H9 (cell line): Measurements from ENCODE around the gene ACBD7. TPM values are rescaled to one million over a fixed set of nuclear protein-coding genes. Genes with fewer than 3 reads are reported as not detected.

Experiments
- DNase-seq: peaks from one replicate; pipeline ENCODE4 v3.0.0-alpha.2; 2017
- H2AFZ ChIP-seq: one replicate; pipeline ENCODE4 v1.6.1; 2013; ENCODE audit warnings: mild to moderate bottlenecking, low read length, control low read depth, moderate library complexity
- H2AK5ac ChIP-seq: 2 replicates; pipeline ENCODE4 v1.6.1; 2013; ENCODE audit warnings: low read length, control low read depth, mixed read lengths; ENCODE audit not compliant: insufficient read length
- H2BK120ac ChIP-seq: one replicate; pipeline ENCODE4 v1.6.1; 2013; ENCODE audit warnings: low read depth, mild to moderate bottlenecking, low read length, control low read depth, inconsistent platforms; ENCODE audit not compliant: poor library complexity, severe bottlenecking
- H2BK12ac ChIP-seq: 2 replicates; pipeline ENCODE4 v1.6.1; 2013; ENCODE audit warnings: low read length, control low read depth, mixed read lengths, low read depth; ENCODE audit not compliant: insufficient read length
- H2BK15ac ChIP-seq: 2 replicates; pipeline ENCODE4 v1.6.1; 2013; ENCODE audit warnings: low read depth, low read length, control low read depth
- H2BK20ac ChIP-seq: one replicate; pipeline ENCODE4 v1.6.1; 2013; ENCODE audit warnings: low read depth, mild to moderate bottlenecking, low read length, control low read depth, inconsistent platforms; ENCODE audit not compliant: poor library complexity, severe bottlenecking
- H2BK5ac ChIP-seq: 2 replicates; pipeline ENCODE4 v1.6.1; 2013; ENCODE audit warnings: low read length, control low read depth, mixed read lengths; ENCODE audit not compliant: insufficient read length
- H3K14ac ChIP-seq: 2 replicates; pipeline ENCODE4 v1.6.1; 2013; ENCODE audit warnings: low read length, control low read depth; ENCODE audit not compliant: insufficient read depth
- H3K18ac ChIP-seq: 2 replicates; pipeline ENCODE4 v1.6.1; 2013; ENCODE audit warnings: low read depth, mild to moderate bottlenecking, mixed read lengths, low read length, control low read depth; ENCODE audit not compliant: insufficient read length
- H3K23ac ChIP-seq: 2 replicates; pipeline ENCODE4 v1.6.1; 2013; ENCODE audit warnings: low read length, control low read depth, mixed read lengths, low read depth; ENCODE audit not compliant: insufficient read length
- H3K23me2 ChIP-seq: 2 replicates; pipeline ENCODE4 v1.6.1; 2013; ENCODE audit warnings: low read depth, mild to moderate bottlenecking, mixed read lengths, low read length, control low read depth; ENCODE audit not compliant: insufficient read length, poor library complexity, severe bottlenecking
- H3K27ac ChIP-seq: 2 replicates; pipeline ENCODE4 v1.5.1; 2013; ENCODE audit warnings: low read length, control low read depth, mixed read lengths, low read depth; ENCODE audit not compliant: insufficient read length
- H3K27me3 ChIP-seq: 2 replicates; pipeline ENCODE4 v1.6.1; 2013; ENCODE audit warnings: low read length, control low read depth, inconsistent platforms; ENCODE audit not compliant: insufficient read depth
- H3K4ac ChIP-seq: 2 replicates; pipeline ENCODE4 v1.6.1; 2013; ENCODE audit warnings: low read depth, mild to moderate bottlenecking, control low read depth, inconsistent platforms, low read length, moderate library complexity
- H3K4me1 ChIP-seq: 2 replicates; pipeline ENCODE4 v1.6.1; 2013; ENCODE audit warnings: low read length, control low read depth, inconsistent platforms; ENCODE audit not compliant: insufficient read depth
- H3K4me2 ChIP-seq: 2 replicates; pipeline ENCODE4 v1.6.1; 2013; ENCODE audit warnings: low read length, control low read depth, mixed read lengths; ENCODE audit not compliant: insufficient read length, insufficient read depth
- H3K56ac ChIP-seq: 2 replicates; pipeline ENCODE4 v1.6.1; 2013; ENCODE audit warnings: low read depth, mild to moderate bottlenecking, mixed read lengths, low read length, control low read depth; ENCODE audit not compliant: insufficient read length
- H3K79me1 ChIP-seq: 2 replicates; pipeline ENCODE4 v1.6.1; 2013; ENCODE audit warnings: low read depth, mild to moderate bottlenecking, moderate library complexity, low read length, control low read depth, inconsistent platforms; ENCODE audit not compliant: insufficient read depth, poor library complexity, severe bottlenecking
- H3K79me2 ChIP-seq: 2 replicates; pipeline ENCODE4 v1.6.1; 2013; ENCODE audit warnings: low read length, control low read depth, inconsistent platforms; ENCODE audit not compliant: insufficient read depth
- H3K9ac ChIP-seq: 2 replicates; pipeline ENCODE4 v1.6.1; 2013; ENCODE audit warnings: low read length, control low read depth, mixed read lengths; ENCODE audit not compliant: insufficient read length; ENCODE audit errors: extremely low read depth
- H3K9me3 ChIP-seq: one replicate; pipeline ENCODE4 v1.6.1; 2013; ENCODE audit warnings: low read depth, low read length, inconsistent platforms; ENCODE audit not compliant: control insufficient read depth
- H3T11ph ChIP-seq: one replicate; pipeline ENCODE4 v1.6.1; 2013; ENCODE audit warnings: mild to moderate bottlenecking, low read length, control low read depth, inconsistent platforms
- H4K20me1 ChIP-seq: one replicate; pipeline ENCODE4 v1.6.1; 2013; ENCODE audit not compliant: control insufficient read depth, insufficient read length, insufficient read depth
- H4K5ac ChIP-seq: 2 replicates; pipeline ENCODE4 v1.6.1; 2013; ENCODE audit warnings: low read depth, mild to moderate bottlenecking, mixed read lengths, low read length, control low read depth; ENCODE audit not compliant: insufficient read length
- H4K8ac ChIP-seq: replicated peaks from 2 replicates; pipeline ENCODE4 v1.6.1; 2013; ENCODE audit warnings: low read length, control low read depth, mixed read lengths, low read depth; ENCODE audit not compliant: insufficient read length
- H4K91ac ChIP-seq: 2 replicates; pipeline ENCODE4 v1.6.1; 2013; ENCODE audit warnings: low read depth, mild to moderate bottlenecking, moderate library complexity, mixed read lengths, low read length, control low read depth; ENCODE audit not compliant: insufficient read length
- H3K27ac Mint-ChIP-seq, 3 experiments: 2 replicates in 2 of 3; 3 replicates in 1 of 3; pipeline ENCODE4 v1.8.0; 2020 to 2021; ENCODE audit warnings: mixed read lengths in 3 of 3, mild to moderate bottlenecking in 1 of 3, moderate library complexity in 1 of 3
- H3K27me3 Mint-ChIP-seq: 2 replicates; pipeline ENCODE4 v1.8.0; 2021; ENCODE audit warnings: low read depth, mild to moderate bottlenecking, moderate library complexity, mixed read lengths
- H3K36me3 Mint-ChIP-seq, 3 experiments: 2 replicates in 2 of 3; 3 replicates in 1 of 3; pipeline ENCODE4 v1.8.0; 2020 to 2021; ENCODE audit warnings: low read depth in 3 of 3, mixed read lengths in 3 of 3; ENCODE audit not compliant: insufficient read depth in 1 of 3
- H3K4me1 Mint-ChIP-seq, 2 experiments: 2 replicates each; pipeline ENCODE4 v1.8.0; 2020; ENCODE audit warnings: mixed read lengths in 2 of 2
- H3K4me3 Mint-ChIP-seq, 2 experiments: 2 replicates in 1 of 2; 3 replicates in 1 of 2; pipeline ENCODE4 v1.8.0; 2020 to 2021; ENCODE audit warnings: mild to moderate bottlenecking in 2 of 2, mixed read lengths in 2 of 2, moderate library complexity in 1 of 2
- H3K9me3 Mint-ChIP-seq, 2 experiments: 2 replicates in 1 of 2; 3 replicates in 1 of 2; pipeline ENCODE4 v1.8.0; 2020; ENCODE audit warnings: mild to moderate bottlenecking in 2 of 2, mixed read lengths in 2 of 2, moderate library complexity in 1 of 2
- WGBS: extraction: QIAGEN DNeasy Blood & Tissue Kit; methylation state at CpG from one replicate; pipeline ENCODE4 v1.1.7; 2013; ENCODE audit warnings: missing lambda C conversion rate, low lambda C conversion rate, mixed read lengths; ENCODE audit not compliant: insufficient read length; ENCODE audit errors: extremely low coverage; 5-methylcytosine and 5-hydroxymethylcytosine counted together
- total RNA-seq: library from RNA; stranded (reverse); gene quantifications from 2 replicates; pipeline ENCODE4 v1.2.1, GENCODE V29; 2021
- TF ChIP-seq, protein P1 (sequence below): fragments of 200-600 bp; sonication (generic); conservative IDR thresholded peaks from 3 replicates; pipeline ENCODE4 v1.8.0; 2021; ENCODE audit warnings: antibody characterized with exemption, mild to moderate bottlenecking

Gene ACBD7
- total RNA-seq, 1 experiment from 2014 or later: 25.0 TPM

DNA sequence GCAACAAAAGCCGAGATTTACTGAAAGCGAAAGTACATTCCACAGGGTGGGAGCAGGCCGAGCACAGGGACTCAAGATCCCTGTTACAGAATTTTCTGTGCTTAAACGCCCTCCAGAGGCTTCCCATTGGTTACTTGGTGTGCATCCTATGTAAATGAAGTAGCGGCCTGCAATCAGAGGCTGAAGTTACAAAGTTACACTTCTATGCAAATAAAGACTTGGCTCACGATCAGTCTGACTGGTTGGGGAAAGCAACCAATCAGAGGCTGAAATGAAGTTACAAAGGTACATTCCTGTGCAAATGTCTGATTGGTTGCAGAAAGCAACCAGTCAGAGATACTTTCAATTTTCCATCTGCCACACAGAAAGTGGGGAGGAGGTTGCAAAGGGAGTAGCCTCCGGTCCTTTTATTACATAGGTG, 4.1 kb downstream of the ACBD7 start:
- Histone ChIP-seq H2BK120ac (no peak overlapping the region), H2BK5ac (no peak overlapping the region), H3K14ac (no peak overlapping the region), H2AFZ (no peak overlapping the region), H3K9ac (no peak overlapping the region), H3K9me3 (no peaks in the 10 kb centered on the region), H4K91ac (no peak overlapping the region), H3K79me2 (no peaks in the 10 kb centered on the region), H3K27me3 (no peaks in the 10 kb centered on the region), H3K56ac (no peak overlapping the region), H2BK12ac (no peak overlapping the region), H3K27ac (no peak overlapping the region), H3K4me1 (no peaks in the 10 kb centered on the region), H3K23ac (no peak overlapping the region), H3K79me1 (no peaks in the 10 kb centered on the region), H4K8ac (no peak overlapping the region), H3K4me2 (no peak overlapping the region), H4K20me1 (no peaks in the 10 kb centered on the region), H2AK5ac (no peak overlapping the region), H3K18ac (no peak overlapping the region), H2BK15ac (no peak overlapping the region), H3K23me2 (no peaks in the 10 kb centered on the region), H2BK20ac (no peak overlapping the region), H3K4ac (no peak overlapping the region), H3T11ph (no peak overlapping the region), H4K5ac (no peak overlapping the region)
- peaks cover 19 to 20% of the 10 kb centered on the region in 2 experiments for H3K4me1 Mint-ChIP-seq
- peaks cover 0 to 3% (median 2%) of the 10 kb centered on the region in 3 experiments; a peak in 2 of 7 replicates for H3K36me3 Mint-ChIP-seq
- TF ChIP-seq, protein P1, sequence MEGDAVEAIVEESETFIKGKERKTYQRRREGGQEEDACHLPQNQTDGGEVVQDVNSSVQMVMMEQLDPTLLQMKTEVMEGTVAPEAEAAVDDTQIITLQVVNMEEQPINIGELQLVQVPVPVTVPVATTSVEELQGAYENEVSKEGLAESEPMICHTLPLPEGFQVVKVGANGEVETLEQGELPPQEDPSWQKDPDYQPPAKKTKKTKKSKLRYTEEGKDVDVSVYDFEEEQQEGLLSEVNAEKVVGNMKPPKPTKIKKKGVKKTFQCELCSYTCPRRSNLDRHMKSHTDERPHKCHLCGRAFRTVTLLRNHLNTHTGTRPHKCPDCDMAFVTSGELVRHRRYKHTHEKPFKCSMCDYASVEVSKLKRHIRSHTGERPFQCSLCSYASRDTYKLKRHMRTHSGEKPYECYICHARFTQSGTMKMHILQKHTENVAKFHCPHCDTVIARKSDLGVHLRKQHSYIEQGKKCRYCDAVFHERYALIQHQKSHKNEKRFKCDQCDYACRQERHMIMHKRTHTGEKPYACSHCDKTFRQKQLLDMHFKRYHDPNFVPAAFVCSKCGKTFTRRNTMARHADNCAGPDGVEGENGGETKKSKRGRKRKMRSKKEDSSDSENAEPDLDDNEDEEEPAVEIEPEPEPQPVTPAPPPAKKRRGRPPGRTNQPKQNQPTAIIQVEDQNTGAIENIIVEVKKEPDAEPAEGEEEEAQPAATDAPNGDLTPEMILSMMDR: no peak
- no peaks in the 10 kb centered on the region for H3K9me3 Mint-ChIP-seq
- no peaks in the 10 kb centered on the region for H3K27me3 Mint-ChIP-seq
- no CpG with 5 or more reads among the region's 7 CpGs for WGBS
- peak; percentile 69 for DNase-seq
- no peak overlapping the region for H3K4me3 Mint-ChIP-seq
- peak overlapping the region; percentile 90 to 96 (median 95); a peak in 6 of 7 replicates for H3K27ac Mint-ChIP-seq
